LNCaP clone FGC (cell line): ENCODE results near the gene CRIP2.

Source experiments
- DNase-seq: peaks from one replicate; pipeline ENCODE4 v3.0.0-alpha.2; 2011; ENCODE audit warnings: low read depth
- H3K4me3 ChIP-seq: 2 replicates; pipeline ENCODE4 v1.5.1; 2011; ENCODE audit warnings: mild to moderate bottlenecking, low read depth, low read length, control low read depth
- TF ChIP-seq, protein P1 (sequence below): IDR thresholded peaks from 2 replicates; pipeline ENCODE4 v1.5.1; 2012; ENCODE audit warnings: mild to moderate bottlenecking; ENCODE audit not compliant: control insufficient read depth, insufficient read depth; ENCODE audit errors: extremely low read depth

CRIP2 gene

GRCh38 chr14:105481886-105482457 lies 7.4 kb downstream of the CRIP2 start:
- peak overlapping the region; percentile 5; the same call in 1 of the 2 replicates for H3K4me3 ChIP-seq
- TF ChIP-seq, protein P1, sequence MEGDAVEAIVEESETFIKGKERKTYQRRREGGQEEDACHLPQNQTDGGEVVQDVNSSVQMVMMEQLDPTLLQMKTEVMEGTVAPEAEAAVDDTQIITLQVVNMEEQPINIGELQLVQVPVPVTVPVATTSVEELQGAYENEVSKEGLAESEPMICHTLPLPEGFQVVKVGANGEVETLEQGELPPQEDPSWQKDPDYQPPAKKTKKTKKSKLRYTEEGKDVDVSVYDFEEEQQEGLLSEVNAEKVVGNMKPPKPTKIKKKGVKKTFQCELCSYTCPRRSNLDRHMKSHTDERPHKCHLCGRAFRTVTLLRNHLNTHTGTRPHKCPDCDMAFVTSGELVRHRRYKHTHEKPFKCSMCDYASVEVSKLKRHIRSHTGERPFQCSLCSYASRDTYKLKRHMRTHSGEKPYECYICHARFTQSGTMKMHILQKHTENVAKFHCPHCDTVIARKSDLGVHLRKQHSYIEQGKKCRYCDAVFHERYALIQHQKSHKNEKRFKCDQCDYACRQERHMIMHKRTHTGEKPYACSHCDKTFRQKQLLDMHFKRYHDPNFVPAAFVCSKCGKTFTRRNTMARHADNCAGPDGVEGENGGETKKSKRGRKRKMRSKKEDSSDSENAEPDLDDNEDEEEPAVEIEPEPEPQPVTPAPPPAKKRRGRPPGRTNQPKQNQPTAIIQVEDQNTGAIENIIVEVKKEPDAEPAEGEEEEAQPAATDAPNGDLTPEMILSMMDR, result peak; percentile 36
- DNase-seq, result peak; percentile 92

GRCh38 chr14:105482486-105483110 lies 8.0 kb downstream of the CRIP2 start:
- DNase-seq, result no peak
- peak overlapping the region; percentile 5; the same call in 1 of the 2 replicates for H3K4me3 ChIP-seq
- TF ChIP-seq, protein P1, result no peak

- no peak overlapping the region for H3K4me3 ChIP-seq
- TF ChIP-seq, protein P1, result no peak
- DNase-seq, result no peak
Measured at GRCh38 chr14:105483300-105484068, 8.9 kb downstream of the CRIP2 start.

- DNase-seq, result no peak
- no peak overlapping the region for H3K4me3 ChIP-seq
- TF ChIP-seq, protein P1, result no peak
Measured at GRCh38 chr14:105484069-105484996, 9.7 kb downstream of the CRIP2 start.

- H3K4me3 ChIP-seq, result no peak overlapping the region
- TF ChIP-seq, protein P1, result no peak
- DNase-seq, result no peak
Measured at GRCh38 chr14:105484997-105485393, 10.4 kb downstream of the CRIP2 start.

DNA sequence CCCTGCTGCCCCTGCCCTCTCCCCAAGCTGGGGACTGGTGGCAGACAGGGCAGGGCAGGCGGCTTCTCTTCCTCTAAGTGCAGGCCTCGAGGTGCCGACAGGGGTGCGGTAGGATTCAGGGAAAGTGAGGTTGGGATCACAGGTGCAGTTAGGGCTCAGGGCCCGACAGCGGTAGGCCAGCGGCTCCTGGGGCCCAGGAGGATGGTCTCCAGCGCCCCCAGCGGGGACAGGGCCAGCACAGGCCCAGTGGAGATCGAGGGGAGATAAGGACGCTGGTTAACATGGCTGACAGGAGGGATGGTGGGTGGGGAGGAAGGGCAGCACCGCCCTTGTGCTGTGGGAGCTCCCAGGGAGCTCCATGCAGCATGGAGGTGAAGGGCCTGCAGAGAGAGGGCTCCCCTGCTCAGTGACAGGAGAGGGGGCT lies 11.1 kb downstream of the CRIP2 start:
- TF ChIP-seq, protein P1, result no peak

More for the DNA sequence above, 11.1 kb downstream of the CRIP2 start:
- DNase-seq, result no peak
- H3K4me3 ChIP-seq, result no peak overlapping the region
